ENCODE results near the gene RMND5B.

RMND5B gene

GRCh38 chr5:178094345-178094744 lies 36.5 kb upstream of the RMND5B start:
- Histone ChIP-seq H2BK120ac (ENCODE audit: low read depth, low read length) (no peak overlapping the region), H3K9me3 (ENCODE audit: control insufficient read depth, low read length) (peaks cover 5% of the 10 kb centered on the region)

GRCh38 chr5:178098685-178099084 lies 32.1 kb upstream of the RMND5B start:
- no peak overlapping the region for H2AK5ac ChIP-seq (ENCODE audit: low read length, severe bottlenecking)
- H2AFZ ChIP-seq (ENCODE audit: low read depth, low read length), result no peak overlapping the region
- no peaks in the 10 kb centered on the region for H3K36me3 ChIP-seq (ENCODE audit: control insufficient read depth in 1 of 2, insufficient read depth in 2 of 2, low read depth in 1 of 2, low read length in 2 of 2)
- H3K18ac ChIP-seq (ENCODE audit: low read depth in 1 of 2, low read length in 2 of 2), result no peak overlapping the region
- H3K9me3 ChIP-seq (ENCODE audit: control insufficient read depth, low read length), result no peaks in the 10 kb centered on the region
- H3K4me2 ChIP-seq (ENCODE audit: low read length, poor library complexity, severe bottlenecking), result no peak overlapping the region
- H3K79me1 ChIP-seq (replicated peaks; ENCODE audit: low read length, poor library complexity, severe bottlenecking), result no peaks in the 10 kb centered on the region
- H4K91ac ChIP-seq (ENCODE audit: low read length), result no peak overlapping the region
- H2BK15ac ChIP-seq (ENCODE audit: low read depth, poor library complexity, severe bottlenecking), result no peak overlapping the region
- H3K14ac ChIP-seq (ENCODE audit: low read length in 2 of 2), result no peak overlapping the region
- H3K23ac ChIP-seq (ENCODE audit: low read length in 2 of 2), result no peak overlapping the region
- no peak overlapping the region for H3K27ac ChIP-seq (ENCODE audit: low read length, poor library complexity, severe bottlenecking)
- DNase-seq, result no peak
- H2BK5ac ChIP-seq (ENCODE audit: low read depth, low read length, poor library complexity, severe bottlenecking), result no peak overlapping the region
- no peaks in the 10 kb centered on the region for H3K27me3 ChIP-seq (ENCODE audit: control insufficient read depth in 1 of 2, insufficient read depth in 1 of 2, low read length in 2 of 2)
- no peak overlapping the region for H3K9ac ChIP-seq (ENCODE audit: low read length)
- no peak overlapping the region for H4K8ac ChIP-seq (ENCODE audit: low read length)
- H3K4me1 ChIP-seq (ENCODE audit: control insufficient read depth, insufficient read depth, low read depth, low read length), result peaks cover 1% of the 10 kb centered on the region
- H2BK120ac ChIP-seq (ENCODE audit: low read depth, low read length), result no peak overlapping the region
- H2BK12ac ChIP-seq (ENCODE audit: low read length in 2 of 2), result no peak overlapping the region
- H3K4me3 ChIP-seq (ENCODE audit: insufficient read depth in 1 of 2, low read depth in 1 of 2, low read length in 2 of 2), result no peak overlapping the region
- WGBS, result 95% methylated on average over 2 of the region's 7 CpGs
- no peak overlapping the region for H3K4ac ChIP-seq (ENCODE audit: low read depth in 1 of 2, low read length in 2 of 2)

More at GRCh38 chr5:178094345-178094744, 36.5 kb upstream of the RMND5B start:
- H3K9ac ChIP-seq (ENCODE audit: low read length), result no peak overlapping the region
- H2BK5ac ChIP-seq (ENCODE audit: low read depth, low read length, poor library complexity, severe bottlenecking), result no peak overlapping the region
- no peak overlapping the region for H2AFZ ChIP-seq (ENCODE audit: low read depth, low read length)
- WGBS, result 90% methylated on average over 9 of the region's 9 CpGs
- no peak overlapping the region for H3K4me2 ChIP-seq (ENCODE audit: low read length, poor library complexity, severe bottlenecking)
- H2BK12ac ChIP-seq (ENCODE audit: low read length in 2 of 2), result no peak overlapping the region
- H2BK15ac ChIP-seq (ENCODE audit: low read depth, poor library complexity, severe bottlenecking), result no peak overlapping the region
- H3K4me3 ChIP-seq (ENCODE audit: insufficient read depth in 1 of 2, low read depth in 1 of 2, low read length in 2 of 2), result no peak overlapping the region
- no peak overlapping the region for H3K27ac ChIP-seq (ENCODE audit: low read length, poor library complexity, severe bottlenecking)
- no peaks in the 10 kb centered on the region for H3K4me1 ChIP-seq (ENCODE audit: control insufficient read depth, insufficient read depth, low read depth, low read length)
- no peak overlapping the region for H4K91ac ChIP-seq (ENCODE audit: low read length)
- H3K4ac ChIP-seq (ENCODE audit: low read depth in 1 of 2, low read length in 2 of 2), result no peak overlapping the region
- no peak overlapping the region for H3K23ac ChIP-seq (ENCODE audit: low read length in 2 of 2)
- no peak for DNase-seq
- H3K14ac ChIP-seq (ENCODE audit: low read length in 2 of 2), result no peak overlapping the region
- H3K79me1 ChIP-seq (replicated peaks; ENCODE audit: low read length, poor library complexity, severe bottlenecking), result no peaks in the 10 kb centered on the region
- H3K36me3 ChIP-seq (ENCODE audit: control insufficient read depth in 1 of 2, insufficient read depth in 2 of 2, low read depth in 1 of 2, low read length in 2 of 2), result no peaks in the 10 kb centered on the region
- H4K8ac ChIP-seq (ENCODE audit: low read length), result no peak overlapping the region
- H3K18ac ChIP-seq (ENCODE audit: low read depth in 1 of 2, low read length in 2 of 2), result no peak overlapping the region
- H2AK5ac ChIP-seq (ENCODE audit: low read length, severe bottlenecking), result no peak overlapping the region
- no peaks in the 10 kb centered on the region for H3K27me3 ChIP-seq (ENCODE audit: control insufficient read depth in 1 of 2, insufficient read depth in 1 of 2, low read length in 2 of 2)

- H3K14ac ChIP-seq (ENCODE audit: low read length in 2 of 2), result no peak overlapping the region
- 84% methylated on average over 11 of the region's 12 CpGs for WGBS
Measured at GRCh38 chr5:178103612-178104011, 27.2 kb upstream of the RMND5B start.

GRCh38 chr5:178104492-178104891 lies 26.3 kb upstream of the RMND5B start:
- Histone ChIP-seq H2BK5ac (ENCODE audit: low read depth, low read length, poor library complexity, severe bottlenecking) (no peak overlapping the region), H4K91ac (ENCODE audit: low read length) (no peak overlapping the region), H3K4ac (ENCODE audit: low read depth in 1 of 2, low read length in 2 of 2) (no peak overlapping the region), H3K36me3 (ENCODE audit: control insufficient read depth in 1 of 2, insufficient read depth in 2 of 2, low read depth in 1 of 2, low read length in 2 of 2) (no peaks in the 10 kb centered on the region), H3K4me3 (ENCODE audit: insufficient read depth in 1 of 2, low read depth in 1 of 2, low read length in 2 of 2) (no peak overlapping the region), H2BK15ac (ENCODE audit: low read depth, poor library complexity, severe bottlenecking) (no peak overlapping the region), H3K27ac (ENCODE audit: low read length, poor library complexity, severe bottlenecking) (no peak overlapping the region), H2BK120ac (ENCODE audit: low read depth, low read length) (no peak overlapping the region), H3K14ac (ENCODE audit: low read length in 2 of 2) (no peak overlapping the region), H3K4me1 (ENCODE audit: control insufficient read depth, insufficient read depth, low read depth, low read length) (peaks cover 1% of the 10 kb centered on the region), H2AFZ (ENCODE audit: low read depth, low read length) (no peak overlapping the region), H3K18ac (ENCODE audit: low read depth in 1 of 2, low read length in 2 of 2) (no peak overlapping the region), H4K8ac (ENCODE audit: low read length) (no peak overlapping the region), H3K79me1 (replicated peaks; ENCODE audit: low read length, poor library complexity, severe bottlenecking) (no peaks in the 10 kb centered on the region), H3K9ac (ENCODE audit: low read length) (no peak overlapping the region), H3K27me3 (ENCODE audit: control insufficient read depth in 1 of 2, insufficient read depth in 1 of 2, low read length in 2 of 2) (peaks cover 7 to 15% of the 10 kb centered on the region in 2 experiments), H2BK12ac (ENCODE audit: low read length in 2 of 2) (no peak overlapping the region), H3K9me3 (ENCODE audit: control insufficient read depth, low read length) (no peaks in the 10 kb centered on the region), H3K4me2 (ENCODE audit: low read length, poor library complexity, severe bottlenecking) (no peak overlapping the region), H3K23ac (ENCODE audit: low read length in 2 of 2) (no peak overlapping the region), H2AK5ac (ENCODE audit: low read length, severe bottlenecking) (no peak overlapping the region)
- no peak for DNase-seq
- WGBS, result 90% methylated on average over 4 of the region's 5 CpGs

More at GRCh38 chr5:178103612-178104011, 27.2 kb upstream of the RMND5B start:
- no peak overlapping the region for H3K18ac ChIP-seq (ENCODE audit: low read depth in 1 of 2, low read length in 2 of 2)
- H4K91ac ChIP-seq (ENCODE audit: low read length), result no peak overlapping the region
- no peak overlapping the region for H2AFZ ChIP-seq (ENCODE audit: low read depth, low read length)
- no peaks in the 10 kb centered on the region for H3K9me3 ChIP-seq (ENCODE audit: control insufficient read depth, low read length)
- H3K23ac ChIP-seq (ENCODE audit: low read length in 2 of 2), result no peak overlapping the region
- no peak overlapping the region for H3K4me3 ChIP-seq (ENCODE audit: insufficient read depth in 1 of 2, low read depth in 1 of 2, low read length in 2 of 2)
- no peaks in the 10 kb centered on the region for H3K36me3 ChIP-seq (ENCODE audit: control insufficient read depth in 1 of 2, insufficient read depth in 2 of 2, low read depth in 1 of 2, low read length in 2 of 2)
- H3K79me1 ChIP-seq (replicated peaks; ENCODE audit: low read length, poor library complexity, severe bottlenecking), result no peaks in the 10 kb centered on the region
- H2BK5ac ChIP-seq (ENCODE audit: low read depth, low read length, poor library complexity, severe bottlenecking), result no peak overlapping the region
- no peak overlapping the region for H3K4ac ChIP-seq (ENCODE audit: low read depth in 1 of 2, low read length in 2 of 2)
- H3K4me1 ChIP-seq (ENCODE audit: control insufficient read depth, insufficient read depth, low read depth, low read length), result peaks cover 1% of the 10 kb centered on the region
- no peak overlapping the region for H3K27ac ChIP-seq (ENCODE audit: low read length, poor library complexity, severe bottlenecking)
- H2AK5ac ChIP-seq (ENCODE audit: low read length, severe bottlenecking), result no peak overlapping the region
- no peak overlapping the region for H3K9ac ChIP-seq (ENCODE audit: low read length)
- H2BK120ac ChIP-seq (ENCODE audit: low read depth, low read length), result no peak overlapping the region
- H4K8ac ChIP-seq (ENCODE audit: low read length), result no peak overlapping the region
- no peak overlapping the region for H3K4me2 ChIP-seq (ENCODE audit: low read length, poor library complexity, severe bottlenecking)
- DNase-seq, result no peak
- no peak overlapping the region for H2BK12ac ChIP-seq (ENCODE audit: low read length in 2 of 2)
- no peak overlapping the region for H2BK15ac ChIP-seq (ENCODE audit: low read depth, poor library complexity, severe bottlenecking)
- peaks cover 7 to 15% of the 10 kb centered on the region in 2 experiments for H3K27me3 ChIP-seq (ENCODE audit: control insufficient read depth in 1 of 2, insufficient read depth in 1 of 2, low read length in 2 of 2)

Measured in mesenchymal stem cell (in vitro differentiated cells and primary cell).